B cell (primary cell): ENCODE results near the gene PTPRN.

Experiments used
- EZH2 ChIP-seq: IDR thresholded peaks from 2 replicates; pipeline ENCODE4 v1.6.1; 2012; ENCODE audit warnings: borderline replicate concordance, low read depth, mild to moderate bottlenecking, moderate library complexity, low read length; ENCODE audit not compliant: insufficient read depth, poor library complexity, severe bottlenecking
- TF ChIP-seq, protein P1 (sequence below): fragments of 200-600 bp; IDR thresholded peaks from one replicate; pipeline ENCODE4 v1.8.0; 2022; ENCODE audit warnings: antibody characterized with exemption, mild to moderate bottlenecking

DNA sequence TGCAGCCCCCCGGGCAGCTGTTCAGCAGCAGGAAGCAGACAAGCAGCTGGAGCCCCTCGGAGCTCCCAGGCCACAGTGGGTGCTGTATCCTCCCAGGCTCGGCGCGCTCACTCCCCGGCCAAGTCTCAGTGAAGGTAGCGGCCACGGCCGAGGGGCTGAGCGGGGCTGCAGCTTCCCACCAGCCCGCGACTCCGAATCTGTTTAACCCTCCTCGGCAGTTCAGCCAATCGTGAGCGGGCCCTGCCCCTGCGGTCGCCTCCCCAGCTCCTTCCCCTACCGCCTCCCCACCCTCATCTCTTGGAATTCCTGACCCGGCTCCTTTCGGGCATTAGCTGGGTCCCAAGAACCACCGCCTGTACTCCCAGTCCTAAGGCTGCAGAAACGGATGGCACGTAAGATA lies 23.3 kb upstream of the PTPRN start, which contains the start of gene RESP18:
- TF ChIP-seq EZH2: no peak
- TF ChIP-seq, protein P1, sequence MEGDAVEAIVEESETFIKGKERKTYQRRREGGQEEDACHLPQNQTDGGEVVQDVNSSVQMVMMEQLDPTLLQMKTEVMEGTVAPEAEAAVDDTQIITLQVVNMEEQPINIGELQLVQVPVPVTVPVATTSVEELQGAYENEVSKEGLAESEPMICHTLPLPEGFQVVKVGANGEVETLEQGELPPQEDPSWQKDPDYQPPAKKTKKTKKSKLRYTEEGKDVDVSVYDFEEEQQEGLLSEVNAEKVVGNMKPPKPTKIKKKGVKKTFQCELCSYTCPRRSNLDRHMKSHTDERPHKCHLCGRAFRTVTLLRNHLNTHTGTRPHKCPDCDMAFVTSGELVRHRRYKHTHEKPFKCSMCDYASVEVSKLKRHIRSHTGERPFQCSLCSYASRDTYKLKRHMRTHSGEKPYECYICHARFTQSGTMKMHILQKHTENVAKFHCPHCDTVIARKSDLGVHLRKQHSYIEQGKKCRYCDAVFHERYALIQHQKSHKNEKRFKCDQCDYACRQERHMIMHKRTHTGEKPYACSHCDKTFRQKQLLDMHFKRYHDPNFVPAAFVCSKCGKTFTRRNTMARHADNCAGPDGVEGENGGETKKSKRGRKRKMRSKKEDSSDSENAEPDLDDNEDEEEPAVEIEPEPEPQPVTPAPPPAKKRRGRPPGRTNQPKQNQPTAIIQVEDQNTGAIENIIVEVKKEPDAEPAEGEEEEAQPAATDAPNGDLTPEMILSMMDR: no peak
